Panc1 (cell line): ENCODE measurements around the gene MAPKAP1.

Experiments
- POLR2AphosphoS5 ChIP-seq: IDR thresholded peaks from 2 replicates; pipeline ENCODE4 v1.6.1; 2012; ENCODE audit warnings: mild to moderate bottlenecking, low read depth, low read length, moderate library complexity
- TCF7L2 ChIP-seq: IDR thresholded peaks from 2 replicates; pipeline ENCODE4 v1.6.1; 2011; ENCODE audit warnings: mild to moderate bottlenecking, low read depth, low read length, inconsistent platforms
- TF ChIP-seq, protein P1 (sequence below): fragments of 450-650 bp; IDR thresholded peaks from 2 replicates; pipeline ENCODE4 v1.5.1; 2017; ENCODE audit warnings: mild to moderate bottlenecking

DNA sequence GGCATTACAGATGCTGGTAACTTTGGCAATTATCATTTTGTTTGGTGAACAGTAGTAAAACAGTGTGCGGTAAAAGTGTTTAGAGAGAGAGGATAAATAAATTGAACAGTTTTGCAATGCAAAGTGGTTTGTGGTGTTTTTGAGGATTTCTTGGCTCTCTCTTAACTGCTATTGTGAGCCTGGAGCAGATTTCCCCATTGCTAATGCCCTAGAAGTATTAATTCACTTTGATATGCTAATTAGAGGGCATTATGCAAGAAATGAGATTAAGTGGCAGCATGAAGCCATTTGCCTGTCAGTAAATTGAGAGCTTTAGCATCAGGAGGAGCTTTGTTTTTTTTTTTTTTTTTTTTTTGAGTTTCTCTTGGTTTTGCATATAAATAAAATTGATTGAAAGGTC lies 48.3 kb upstream of the MAPKAP1 start:
- TF ChIP-seq, protein P1, sequence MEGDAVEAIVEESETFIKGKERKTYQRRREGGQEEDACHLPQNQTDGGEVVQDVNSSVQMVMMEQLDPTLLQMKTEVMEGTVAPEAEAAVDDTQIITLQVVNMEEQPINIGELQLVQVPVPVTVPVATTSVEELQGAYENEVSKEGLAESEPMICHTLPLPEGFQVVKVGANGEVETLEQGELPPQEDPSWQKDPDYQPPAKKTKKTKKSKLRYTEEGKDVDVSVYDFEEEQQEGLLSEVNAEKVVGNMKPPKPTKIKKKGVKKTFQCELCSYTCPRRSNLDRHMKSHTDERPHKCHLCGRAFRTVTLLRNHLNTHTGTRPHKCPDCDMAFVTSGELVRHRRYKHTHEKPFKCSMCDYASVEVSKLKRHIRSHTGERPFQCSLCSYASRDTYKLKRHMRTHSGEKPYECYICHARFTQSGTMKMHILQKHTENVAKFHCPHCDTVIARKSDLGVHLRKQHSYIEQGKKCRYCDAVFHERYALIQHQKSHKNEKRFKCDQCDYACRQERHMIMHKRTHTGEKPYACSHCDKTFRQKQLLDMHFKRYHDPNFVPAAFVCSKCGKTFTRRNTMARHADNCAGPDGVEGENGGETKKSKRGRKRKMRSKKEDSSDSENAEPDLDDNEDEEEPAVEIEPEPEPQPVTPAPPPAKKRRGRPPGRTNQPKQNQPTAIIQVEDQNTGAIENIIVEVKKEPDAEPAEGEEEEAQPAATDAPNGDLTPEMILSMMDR, result no peak
- TF ChIP-seq POLR2AphosphoS5 (no peak), TCF7L2 (no peak)
